ENCODE results near the gene TPM1. TPM values are rescaled to one million over a fixed set of nuclear protein-coding genes. Genes with fewer than 3 reads are reported as not detected.

The TPM1 gene
- polyA plus RNA-seq, 1 of the 3 experiments (the other 2 are of a cell fraction), result 1,371 TPM

DNA sequence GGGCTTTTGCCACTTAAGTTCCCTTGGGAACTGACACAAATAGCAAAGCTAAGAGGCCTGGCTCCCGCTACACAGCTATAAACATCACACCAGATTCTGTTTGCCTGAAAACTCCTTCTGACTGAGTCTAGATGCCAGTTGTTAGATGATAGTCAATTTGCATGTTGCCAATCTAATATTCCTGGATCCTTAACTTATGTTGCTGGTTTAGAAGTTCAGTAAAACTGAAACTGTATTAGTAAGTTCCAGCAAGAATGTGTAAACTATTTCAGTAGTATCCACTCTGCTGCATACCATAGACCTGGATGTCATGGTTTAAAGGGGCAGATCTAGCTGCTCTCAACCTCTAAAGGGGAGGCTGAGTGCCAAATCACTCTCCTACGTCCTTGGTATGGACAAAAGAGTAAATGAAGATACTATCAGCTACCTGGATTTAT is 52.0 kb downstream of the TPM1 start:
- peak overlapping the region; percentile 47 for H3K9ac ChIP-seq
- peaks cover 53% of the 10 kb centered on the region for H3F3A ChIP-seq (replicated peaks; ENCODE audit: insufficient read depth)
- H3K4me2 ChIP-seq, result peak overlapping the region; percentile 16
- H3K4me1 ChIP-seq (ENCODE audit: control insufficient read depth in 1 of 2, insufficient read depth in 2 of 2, low read depth in 1 of 2, low read length in 1 of 2), result peaks cover 16 to 17% of the 10 kb centered on the region in 2 experiments; a peak in 3 of 4 replicates
- DNase-seq, result no peak
- no peaks in the 10 kb centered on the region for H3K9me2 ChIP-seq
- H3K36me3 ChIP-seq (replicated peaks in 1 of 2; ENCODE audit: control insufficient read depth in 1 of 2, insufficient read depth in 2 of 2, low read length in 1 of 2), result no peaks in the 10 kb centered on the region
- H3K27ac ChIP-seq (ENCODE audit: low read depth in 2 of 2, low read length in 1 of 2), result peak overlapping the region; percentile 68 to 78
- H3K4me3 ChIP-seq (ENCODE audit: low read depth in 2 of 2, low read length in 1 of 2), result no peak overlapping the region; a peak in 1 of 4 replicates
- no peaks in the 10 kb centered on the region for H3K9me3 ChIP-seq
- WGBS (ENCODE audit: low lambda C conversion rate), result 58% methylated on average over 2 of the region's 2 CpGs
- H4K20me1 ChIP-seq (ENCODE audit: insufficient read depth), result no peaks in the 10 kb centered on the region
- TF ChIP-seq ELF1 (IDR thresholded peaks at IDR 0.05) (no peak), FOSL2 (IDR thresholded peaks at IDR 0.05; ENCODE audit: borderline replicate concordance, low read depth) (peak; percentile 32; the same call in 1 of the 2 replicates), TCF12 (IDR thresholded peaks at IDR 0.05) (peak; percentile 35; the same call in 1 of the 2 replicates), MAX (IDR thresholded peaks at IDR 0.05; ENCODE audit: low read depth) (no peak), NFIC (IDR thresholded peaks at IDR 0.05; ENCODE audit: borderline replicate concordance) (peak; percentile 37; the same call in 1 of the 2 replicates), TAF1 (IDR thresholded peaks at IDR 0.05; ENCODE audit: borderline replicate concordance, low read depth, low read length) (no peak)
- TF ChIP-seq, protein P1, sequence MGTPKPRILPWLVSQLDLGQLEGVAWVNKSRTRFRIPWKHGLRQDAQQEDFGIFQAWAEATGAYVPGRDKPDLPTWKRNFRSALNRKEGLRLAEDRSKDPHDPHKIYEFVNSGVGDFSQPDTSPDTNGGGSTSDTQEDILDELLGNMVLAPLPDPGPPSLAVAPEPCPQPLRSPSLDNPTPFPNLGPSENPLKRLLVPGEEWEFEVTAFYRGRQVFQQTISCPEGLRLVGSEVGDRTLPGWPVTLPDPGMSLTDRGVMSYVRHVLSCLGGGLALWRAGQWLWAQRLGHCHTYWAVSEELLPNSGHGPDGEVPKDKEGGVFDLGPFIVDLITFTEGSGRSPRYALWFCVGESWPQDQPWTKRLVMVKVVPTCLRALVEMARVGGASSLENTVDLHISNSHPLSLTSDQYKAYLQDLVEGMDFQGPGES (IDR thresholded peaks at IDR 0.05; ENCODE audit: low read depth, low read length), result no peak
- H2AFZ ChIP-seq (ENCODE audit: low read depth), result no peak overlapping the region
- CTCF ChIA-PET, result interaction anchor here (0.6 to 13.4 kb wide), 37 partner anchors 9 to 615 kb away, joined by 3 to 315 read pairs (median 5); partner anchors contain the start of genes RPS27L and TPM1
- H3K27me3 ChIP-seq (ENCODE audit: insufficient read depth), result no peaks in the 10 kb centered on the region
- POLR2A ChIA-PET, result no interaction called here
- H3K79me2 ChIP-seq (ENCODE audit: insufficient read depth), result no peaks in the 10 kb centered on the region

DNA sequence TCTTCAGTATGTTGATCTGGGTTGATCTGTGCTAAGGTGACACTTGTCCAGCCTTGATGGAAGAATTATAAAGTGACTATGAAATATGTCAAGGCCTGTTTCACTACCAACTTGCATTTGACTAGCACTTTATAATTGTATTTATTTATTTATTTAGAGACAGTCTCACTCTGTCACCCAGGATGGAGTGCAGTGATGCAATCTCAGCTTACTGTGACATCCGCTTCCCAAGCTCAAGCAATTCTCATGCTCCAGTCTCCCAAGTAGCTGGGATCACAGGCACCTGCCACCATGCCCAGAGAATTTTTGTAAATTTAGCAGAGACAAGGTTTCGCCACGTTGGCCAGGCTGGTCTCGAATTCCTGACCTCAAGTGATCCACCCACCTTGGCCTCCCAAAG is 53.6 kb downstream of the TPM1 start:
- CTCF ChIA-PET, result interaction anchor here (13.4 kb wide), 1 partner anchor 51 kb away, joined by 315 read pairs; the partner anchor contains the start of gene TPM1
- H3F3A ChIP-seq (replicated peaks; ENCODE audit: insufficient read depth), result peaks cover 42% of the 10 kb centered on the region
- no peak overlapping the region for H2AFZ ChIP-seq (ENCODE audit: low read depth)
- 96% methylated on average over 4 of the region's 4 CpGs for WGBS (ENCODE audit: low lambda C conversion rate)
- no peak overlapping the region for H3K9ac ChIP-seq
- TF ChIP-seq FOSL2 (IDR thresholded peaks at IDR 0.05; ENCODE audit: borderline replicate concordance, low read depth) (no peak), SIN3A (IDR thresholded peaks at IDR 0.05; ENCODE audit: borderline replicate concordance, low read depth, low read length) (no peak), JUND (IDR thresholded peaks at IDR 0.05) (no peak), TCF12 (IDR thresholded peaks at IDR 0.05) (no peak), RCOR1 (IDR thresholded peaks at IDR 0.05; ENCODE audit: low read length) (no peak), SMC3 (IDR thresholded peaks at IDR 0.05; ENCODE audit: low read depth, low read length) (no peak), RAD21 (IDR thresholded peaks at IDR 0.05; ENCODE audit: low read length) (no peak), CTCF (IDR thresholded peaks at IDR 0.05) (no peak), ZBTB33 (IDR thresholded peaks at IDR 0.05; ENCODE audit: borderline replicate concordance, low read depth) (no peak), EP300 (IDR thresholded peaks at IDR 0.05; ENCODE audit: borderline replicate concordance in 1 of 2, low read depth in 1 of 2, low read length in 1 of 2) (no peak), CHD2 (IDR thresholded peaks at IDR 0.05; ENCODE audit: low read length, partially characterized antibody) (no peak), MAX (IDR thresholded peaks at IDR 0.05; ENCODE audit: low read depth) (no peak), ELF1 (IDR thresholded peaks at IDR 0.05) (no peak), USF2 (IDR thresholded peaks at IDR 0.05; ENCODE audit: borderline replicate concordance, low read depth, low read length) (no peak), RFX5 (IDR thresholded peaks at IDR 0.05; ENCODE audit: low read length) (no peak), RXRA (IDR thresholded peaks at IDR 0.05; ENCODE audit: borderline replicate concordance, low read depth) (no peak)
- TF ChIP-seq, protein P2, sequence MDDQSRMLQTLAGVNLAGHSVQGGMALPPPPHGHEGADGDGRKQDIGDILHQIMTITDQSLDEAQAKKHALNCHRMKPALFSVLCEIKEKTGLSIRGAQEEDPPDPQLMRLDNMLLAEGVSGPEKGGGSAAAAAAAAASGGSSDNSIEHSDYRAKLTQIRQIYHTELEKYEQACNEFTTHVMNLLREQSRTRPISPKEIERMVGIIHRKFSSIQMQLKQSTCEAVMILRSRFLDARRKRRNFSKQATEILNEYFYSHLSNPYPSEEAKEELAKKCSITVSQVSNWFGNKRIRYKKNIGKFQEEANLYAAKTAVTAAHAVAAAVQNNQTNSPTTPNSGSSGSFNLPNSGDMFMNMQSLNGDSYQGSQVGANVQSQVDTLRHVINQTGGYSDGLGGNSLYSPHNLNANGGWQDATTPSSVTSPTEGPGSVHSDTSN (IDR thresholded peaks at IDR 0.05), result no peak
- no peak overlapping the region for H3K4me2 ChIP-seq
- no peaks in the 10 kb centered on the region for H3K9me3 ChIP-seq
- H4K20me1 ChIP-seq (ENCODE audit: insufficient read depth), result no peaks in the 10 kb centered on the region
- no peak for DNase-seq
- no peaks in the 10 kb centered on the region for H3K36me3 ChIP-seq (replicated peaks in 1 of 2; ENCODE audit: control insufficient read depth in 1 of 2, insufficient read depth in 2 of 2, low read length in 1 of 2)
- H3K4me1 ChIP-seq (ENCODE audit: control insufficient read depth in 1 of 2, insufficient read depth in 2 of 2, low read depth in 1 of 2, low read length in 1 of 2), result peaks cover under 1 to 8% of the 10 kb centered on the region in 2 experiments; a peak in 3 of 4 replicates
- no peaks in the 10 kb centered on the region for H3K79me2 ChIP-seq (ENCODE audit: insufficient read depth)
- no peaks in the 10 kb centered on the region for H3K9me2 ChIP-seq
- no peaks in the 10 kb centered on the region for H3K27me3 ChIP-seq (ENCODE audit: insufficient read depth)
- peak overlapping the region in 1 of 2 experiments; percentile 83; a peak in 2 of 4 replicates for H3K27ac ChIP-seq (ENCODE audit: low read depth in 2 of 2, low read length in 1 of 2)
- no peak overlapping the region for H3K4me3 ChIP-seq (ENCODE audit: low read depth in 2 of 2, low read length in 1 of 2)
- POLR2A ChIA-PET, result no interaction called here
